OCI-LY3 (cell line): ENCODE measurements around the gene LRIT3.

Source experiments
- H2AFZ ChIP-seq: fragments of 200-600, 300-600 bp; shearing (Covaris generic); 2 replicates; pipeline ENCODE4 v1.6.0; 2014; ENCODE audit warnings: antibody characterized with exemption, low read depth, low read length
- H3K27ac ChIP-seq: fragments of 200-600, 300-600 bp; sonication (generic); 2 replicates; pipeline ENCODE4 v1.5.1; 2014; ENCODE audit warnings: mild to moderate bottlenecking, low read length, moderate library complexity, mixed read lengths
- H3K27me3 ChIP-seq: fragments of 200-600, 300-600 bp; sonication (generic); 2 replicates; pipeline ENCODE4 v1.6.1; 2014; ENCODE audit warnings: low read depth, low read length, mixed read lengths
- H3K36me3 ChIP-seq: fragments of 200-600, 300-600 bp; sonication (generic); replicated peaks from 2 replicates; pipeline ENCODE3; 2014; ENCODE audit warnings: low read depth, low read length, mixed read lengths
- H3K4me1 ChIP-seq: fragments of 300-600, 200-600 bp; sonication (generic); 2 replicates; pipeline ENCODE4 v1.6.1; 2014; ENCODE audit warnings: low read length, mixed read lengths
- H3K4me2 ChIP-seq: fragments of 200-600, 300-600 bp; sonication (generic); 2 replicates; pipeline ENCODE4 v1.6.1; 2014; ENCODE audit warnings: low read length, mixed read lengths
- H3K4me3 ChIP-seq: fragments of 300-600, 200-600 bp; sonication (generic); 2 replicates; pipeline ENCODE4 v1.5.1; 2014; ENCODE audit warnings: antibody characterized with exemption, mild to moderate bottlenecking, low read length, moderate library complexity
- H3K79me2 ChIP-seq: fragments of 300-600, 200-600 bp; shearing (Covaris generic); 2 replicates; pipeline ENCODE4 v1.6.1; 2014; ENCODE audit warnings: mild to moderate bottlenecking, low read length, mixed read lengths
- H3K9ac ChIP-seq: fragments of 300-600, 200-600 bp; shearing (Covaris generic); 2 replicates; pipeline ENCODE4 v1.6.0; 2014; ENCODE audit warnings: mild to moderate bottlenecking, low read length, moderate library complexity
- H3K9me3 ChIP-seq: fragments of 200-600, 300-600 bp; shearing (Covaris generic); 2 replicates; pipeline ENCODE4 v1.6.1; 2014; ENCODE audit warnings: low read length, mixed read lengths; ENCODE audit not compliant: insufficient read depth
- H4K20me1 ChIP-seq: fragments of 200-600, 300-600 bp; sonication (generic); 2 replicates; pipeline ENCODE4 v1.6.1; 2016; ENCODE audit warnings: low read length, mixed read lengths; ENCODE audit not compliant: insufficient read depth
- EZH2phosphoT487 ChIP-seq: fragments of 200-600 bp; shearing (Covaris generic); IDR thresholded peaks from 2 replicates; pipeline ENCODE4 v1.6.1; 2018; ENCODE audit warnings: antibody characterized with exemption, mixed run types, low read depth
- TF ChIP-seq, protein P1 (sequence below): fragments of 200-600, 300-600 bp; sonication (generic); IDR thresholded peaks from 2 replicates; pipeline ENCODE4 v1.5.1; 2014; ENCODE audit warnings: antibody characterized with exemption, low read length, low read depth

The LRIT3 gene

DNA sequence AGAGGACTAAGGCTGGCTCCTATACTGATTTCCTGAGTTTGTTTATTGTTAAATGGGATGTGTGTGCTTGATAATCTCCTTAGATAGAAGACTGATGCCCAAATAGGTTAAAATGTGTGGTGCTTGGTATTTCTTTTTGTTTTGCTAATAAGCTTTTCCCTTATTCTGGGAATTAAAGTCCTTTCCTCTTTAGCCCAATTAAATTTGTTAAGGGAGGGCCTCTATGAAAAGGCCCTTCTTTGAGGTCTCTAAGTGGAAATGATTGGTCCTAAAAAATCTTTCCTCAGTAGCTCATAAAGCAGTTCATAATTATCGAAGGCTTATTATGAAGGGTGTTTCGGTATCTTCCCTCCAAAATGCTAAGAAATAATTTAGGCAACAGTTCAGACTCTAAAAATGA is 20.2 kb upstream of the LRIT3 start, which contains the start of gene RRH:
Gene RRH (plus strand): TSS at position 301 of the 400 bp plus-strand sequence. CDS start 56 bp downstream, at position 357.
- Histone ChIP-seq H3K27me3 (no peaks in the 10 kb centered on the region), H3K79me2 (no peaks in the 10 kb centered on the region), H3K9me3 (no peaks in the 10 kb centered on the region), H2AFZ (no peak within 1 kb of the TSS), H3K9ac (no peak within 1 kb of the TSS), H3K36me3 (peaks cover 18% of the 10 kb centered on the region), H3K4me1 (no peaks in the 10 kb centered on the region), H3K4me3 (no peak within 1 kb of the TSS), H3K27ac (no peak within 1 kb of the TSS), H4K20me1 (no peaks in the 10 kb centered on the region), H3K4me2 (no peak within 1 kb of the TSS)
- TF ChIP-seq, protein P1, sequence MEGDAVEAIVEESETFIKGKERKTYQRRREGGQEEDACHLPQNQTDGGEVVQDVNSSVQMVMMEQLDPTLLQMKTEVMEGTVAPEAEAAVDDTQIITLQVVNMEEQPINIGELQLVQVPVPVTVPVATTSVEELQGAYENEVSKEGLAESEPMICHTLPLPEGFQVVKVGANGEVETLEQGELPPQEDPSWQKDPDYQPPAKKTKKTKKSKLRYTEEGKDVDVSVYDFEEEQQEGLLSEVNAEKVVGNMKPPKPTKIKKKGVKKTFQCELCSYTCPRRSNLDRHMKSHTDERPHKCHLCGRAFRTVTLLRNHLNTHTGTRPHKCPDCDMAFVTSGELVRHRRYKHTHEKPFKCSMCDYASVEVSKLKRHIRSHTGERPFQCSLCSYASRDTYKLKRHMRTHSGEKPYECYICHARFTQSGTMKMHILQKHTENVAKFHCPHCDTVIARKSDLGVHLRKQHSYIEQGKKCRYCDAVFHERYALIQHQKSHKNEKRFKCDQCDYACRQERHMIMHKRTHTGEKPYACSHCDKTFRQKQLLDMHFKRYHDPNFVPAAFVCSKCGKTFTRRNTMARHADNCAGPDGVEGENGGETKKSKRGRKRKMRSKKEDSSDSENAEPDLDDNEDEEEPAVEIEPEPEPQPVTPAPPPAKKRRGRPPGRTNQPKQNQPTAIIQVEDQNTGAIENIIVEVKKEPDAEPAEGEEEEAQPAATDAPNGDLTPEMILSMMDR: no peak
- TF ChIP-seq EZH2phosphoT487: no peak

GRCh38 chr4:109833756-109834155 is 14.2 kb upstream of the LRIT3 start:
- no peaks in the 10 kb centered on the region for H3K27me3 ChIP-seq
- no peaks in the 10 kb centered on the region for H3K4me1 ChIP-seq
- TF ChIP-seq, protein P1: no peak
- no peak for TF ChIP-seq EZH2phosphoT487
- peaks cover 9% of the 10 kb centered on the region for H3K36me3 ChIP-seq
- H3K4me2 ChIP-seq: no peak overlapping the region
- H3K27ac ChIP-seq: no peak overlapping the region
- H3K4me3 ChIP-seq: no peak overlapping the region
- H2AFZ ChIP-seq: no peak overlapping the region
- no peak overlapping the region for H3K9ac ChIP-seq
- no peaks in the 10 kb centered on the region for H4K20me1 ChIP-seq
- no peaks in the 10 kb centered on the region for H3K79me2 ChIP-seq
- H3K9me3 ChIP-seq: no peaks in the 10 kb centered on the region

DNA sequence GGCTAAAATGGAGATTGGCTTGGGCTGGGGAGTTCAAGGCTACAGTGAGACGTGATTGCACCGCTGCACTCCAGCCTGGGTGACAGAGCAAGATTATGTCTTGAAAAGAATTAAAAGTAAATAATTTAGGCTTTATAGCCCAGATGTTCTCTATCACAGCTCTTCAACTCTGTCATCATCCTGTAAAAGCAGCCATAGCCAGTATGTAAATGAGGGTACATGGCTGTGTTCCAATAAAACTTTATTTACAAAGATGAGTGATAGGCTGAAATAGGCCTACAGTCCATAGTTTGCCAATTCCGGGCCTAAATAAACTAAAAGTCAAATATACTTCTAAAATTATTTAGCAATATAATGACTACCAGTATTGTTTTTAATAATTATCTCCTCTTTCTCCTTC is 10.9 kb upstream of the LRIT3 start:
- H3K4me3 ChIP-seq: no peak overlapping the region
- H3K36me3 ChIP-seq: peaks cover 5% of the 10 kb centered on the region
- TF ChIP-seq, protein P1: no peak
- no peak for TF ChIP-seq EZH2phosphoT487
- no peaks in the 10 kb centered on the region for H3K4me1 ChIP-seq
- no peaks in the 10 kb centered on the region for H3K27me3 ChIP-seq
- no peak overlapping the region for H3K27ac ChIP-seq
- no peak overlapping the region for H3K9ac ChIP-seq
- no peak overlapping the region for H3K4me2 ChIP-seq
- no peaks in the 10 kb centered on the region for H4K20me1 ChIP-seq
- no peaks in the 10 kb centered on the region for H3K79me2 ChIP-seq
- no peaks in the 10 kb centered on the region for H3K9me3 ChIP-seq
- H2AFZ ChIP-seq: no peak overlapping the region

GRCh38 chr4:109846395-109847098 is 1.4 kb upstream of the LRIT3 start:
- Histone ChIP-seq H3K27me3 (no peaks in the 10 kb centered on the region), H3K9me3 (no peaks in the 10 kb centered on the region), H3K27ac (no peak overlapping the region), H2AFZ (no peak overlapping the region), H3K9ac (no peak overlapping the region), H3K4me1 (no peaks in the 10 kb centered on the region), H3K79me2 (no peaks in the 10 kb centered on the region), H4K20me1 (no peaks in the 10 kb centered on the region), H3K4me3 (no peak overlapping the region), H3K4me2 (no peak overlapping the region), H3K36me3 (no peaks in the 10 kb centered on the region)
- TF ChIP-seq, protein P1: no peak
- no peak for TF ChIP-seq EZH2phosphoT487
